Retina (tissue), 1 donor: ENCODE data around the gene IPPK.
A peak's percentile ranks its signal among the peaks of the same experiment; 100 is the strongest.
"Not testable (repeated sequence)": the region's sequence is repeated elsewhere in the genome, so short reads cannot be mapped to it uniquely, and the experiment has no call there.

Experiments
- DNase-seq: peaks from one replicate; pipeline ENCODE4 v3.0.0-alpha.2; 2016

IPPK gene

DNA sequence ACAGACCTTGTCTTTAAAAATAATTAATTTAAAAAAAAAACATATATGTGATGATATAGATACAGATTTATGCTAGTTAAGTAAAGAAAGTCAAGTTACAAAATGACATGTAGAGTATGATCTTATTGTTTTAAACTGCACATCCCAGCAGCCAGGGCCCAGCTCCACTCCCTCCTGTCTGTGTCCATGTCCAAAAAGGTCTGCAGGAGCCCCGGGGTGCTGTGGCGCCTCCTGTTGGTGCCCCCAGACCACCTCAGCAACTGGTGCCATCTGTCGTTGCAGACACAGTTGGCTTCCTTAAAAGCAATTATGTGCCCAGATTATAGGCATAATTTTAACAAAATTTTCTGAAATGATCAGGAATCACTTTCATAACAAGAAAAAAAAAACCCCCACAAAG is 33.3 kb downstream of the IPPK start:
- DNase-seq: no peak

- DNase-seq: no peak
These were observed 34.2 kb downstream of the IPPK start for GRCh38 chr9:92635760-92636159.

GRCh38 chr9:92634712-92635605 is 35.0 kb downstream of the IPPK start:
- DNase-seq: peak; percentile 77

- DNase-seq: no peak
These were observed 36.2 kb downstream of the IPPK start for GRCh38 chr9:92633614-92634278.

- no peak for DNase-seq
These were observed 37.3 kb downstream of the IPPK start for GRCh38 chr9:92632641-92633040.

DNA sequence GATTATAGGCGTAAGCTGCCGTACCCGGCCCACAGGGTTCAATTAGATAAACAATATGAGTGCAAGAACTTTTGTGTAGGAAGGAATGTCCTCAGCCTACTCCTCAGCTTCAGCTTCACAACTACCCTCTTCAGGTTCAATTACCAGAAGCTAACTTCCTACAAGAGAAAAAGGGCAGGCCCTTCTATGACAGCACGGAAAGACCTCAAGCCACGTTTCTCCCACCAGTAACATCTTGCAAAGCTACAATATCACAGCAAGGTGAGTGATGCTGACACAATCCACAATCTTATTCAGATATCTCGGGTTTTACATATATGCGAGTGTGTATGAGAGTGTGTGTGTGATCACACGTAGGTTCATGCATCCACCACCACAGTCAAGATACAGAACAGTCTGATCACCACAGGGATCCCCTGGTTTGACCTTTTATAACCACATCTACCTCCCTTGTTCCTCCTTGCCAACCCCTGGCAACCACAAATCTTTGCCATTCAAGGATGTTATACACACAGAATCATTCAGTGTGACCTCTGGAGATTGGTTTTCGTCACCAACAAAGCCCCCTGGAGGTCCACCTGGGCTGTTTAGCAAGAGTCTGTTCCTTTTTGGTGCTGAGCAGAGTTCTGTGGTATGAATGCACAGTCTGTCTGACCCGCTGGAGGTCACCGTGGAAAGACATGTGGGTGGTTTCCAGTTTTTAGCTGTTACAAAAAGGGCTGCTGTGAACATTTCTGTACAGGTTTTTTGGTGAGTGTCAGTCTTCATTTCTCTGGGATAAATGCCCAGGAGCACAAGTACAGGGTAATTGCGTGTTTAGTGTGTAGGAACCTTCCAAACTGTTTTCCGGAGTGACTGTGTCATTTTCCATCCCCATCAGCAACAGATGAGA is 38.2 kb downstream of the IPPK start:
- no peak for DNase-seq

DNA sequence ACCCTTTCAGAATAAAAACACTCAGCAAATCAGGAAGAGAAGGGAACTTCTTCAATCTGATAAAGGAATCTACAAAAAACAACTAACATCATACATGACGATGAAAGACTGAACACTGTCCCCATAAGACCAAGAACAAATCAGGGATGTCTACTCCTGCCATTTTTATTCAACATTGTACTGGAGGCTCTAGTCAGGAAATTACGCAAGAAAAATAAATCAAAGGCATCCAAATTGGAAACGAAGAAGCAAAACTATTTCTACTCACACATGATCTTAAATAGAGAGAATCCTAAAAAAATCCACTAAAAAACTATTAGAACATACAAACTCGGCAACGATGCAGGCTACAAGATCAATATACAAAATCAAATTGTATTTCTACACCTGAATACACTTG is 42.3 kb downstream of the IPPK start:
- no peak for DNase-seq

DNA sequence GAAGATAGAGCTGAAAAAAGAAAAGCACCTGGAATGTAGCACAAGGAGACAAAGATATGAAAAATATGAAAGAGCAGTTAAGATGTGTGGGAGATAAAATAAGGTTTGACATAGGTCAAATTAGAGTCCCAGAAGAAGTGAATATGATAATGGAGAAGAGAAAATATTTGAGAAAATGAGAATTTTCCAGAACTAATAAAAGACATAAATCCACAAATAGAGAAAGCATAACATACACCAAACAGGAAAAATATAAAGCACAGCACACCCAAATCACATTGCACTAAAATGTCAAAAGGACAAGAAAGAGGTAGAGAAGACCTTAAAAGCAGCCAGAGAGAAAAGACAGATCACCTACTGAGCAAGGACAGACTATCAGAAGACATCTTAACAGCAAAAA is 43.4 kb downstream of the IPPK start:
- DNase-seq: no peak

GRCh38 chr9:92623936-92624335 is 46.0 kb downstream of the IPPK start:
- DNase-seq: not testable (repeated sequence)

DNA sequence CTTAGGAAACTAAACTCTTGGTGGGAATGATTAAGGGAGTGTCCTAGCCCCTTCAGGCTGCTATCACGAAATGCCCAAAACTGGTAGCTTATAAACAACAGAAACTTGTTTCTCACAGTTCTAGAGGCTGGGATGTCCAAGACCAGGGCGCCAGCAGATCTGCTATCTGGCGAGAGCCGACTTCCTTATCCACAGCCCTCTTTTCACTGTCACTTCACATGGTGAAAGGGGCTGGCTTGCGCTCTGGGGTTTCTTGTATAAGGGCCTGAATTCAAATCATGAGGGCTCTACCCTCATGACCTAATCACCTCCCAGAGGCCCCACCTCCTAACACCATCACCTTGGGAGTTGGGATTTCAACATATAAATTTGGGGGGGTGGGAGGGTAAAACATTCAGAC is 49.1 kb downstream of the IPPK start:
- DNase-seq: no peak

- no peak for DNase-seq
These were observed 50.2 kb downstream of the IPPK start for GRCh38 chr9:92619601-92620300.

DNA sequence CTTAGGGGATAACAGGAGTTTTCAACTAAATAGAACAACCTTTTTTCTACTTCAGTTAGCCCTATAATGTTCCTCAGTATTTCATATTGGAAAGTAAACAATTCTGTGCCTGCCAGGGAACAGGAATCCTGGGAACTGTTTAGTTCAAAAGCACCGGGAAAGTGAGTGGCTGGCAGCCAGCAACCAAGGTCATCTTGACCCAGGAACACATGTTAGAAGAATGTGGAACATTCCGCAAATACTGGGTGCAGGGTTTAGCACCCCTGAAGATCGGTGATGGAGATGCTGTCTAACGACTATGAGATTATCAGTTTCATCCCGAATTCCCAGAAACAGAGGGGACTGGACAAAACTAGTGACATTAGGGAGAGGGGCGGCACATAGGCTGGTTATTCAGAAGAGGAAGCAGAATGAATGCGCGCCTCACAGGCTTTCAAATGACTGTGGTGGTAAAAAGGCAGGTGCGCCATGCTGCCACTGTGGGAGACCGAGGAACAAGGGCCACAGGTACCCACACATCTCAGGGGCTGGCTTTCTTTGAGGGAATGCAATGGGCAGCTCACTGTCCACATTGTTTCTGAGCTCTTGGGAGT is 51.2 kb downstream of the IPPK start:
- no peak for DNase-seq

DNA sequence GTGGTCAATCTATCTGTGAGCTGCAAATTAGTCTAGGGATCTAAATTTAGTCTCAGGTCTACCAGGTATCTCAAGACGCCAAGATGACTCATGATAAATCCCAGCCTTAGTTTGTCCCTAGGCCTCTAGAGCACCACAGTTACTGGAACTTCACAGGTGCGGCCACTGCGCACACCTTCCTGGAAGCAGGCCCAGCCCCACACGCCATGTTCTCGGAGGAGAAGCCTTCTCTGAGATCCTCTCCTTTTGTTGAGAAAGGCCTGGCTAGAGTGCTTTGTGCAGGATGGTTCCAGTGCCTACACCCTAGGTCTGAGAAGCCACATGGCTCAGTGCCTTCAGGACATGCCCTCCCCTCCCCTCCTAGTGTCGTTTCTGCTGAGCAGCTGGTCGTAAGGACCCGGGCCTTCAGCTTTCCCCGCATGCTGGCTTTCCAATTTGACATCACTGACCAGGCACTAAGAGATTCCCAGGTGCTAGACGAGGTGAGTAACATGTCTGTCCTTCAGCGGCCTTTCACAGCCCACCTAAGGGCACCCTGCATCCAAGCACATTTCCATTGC is 51.9 kb downstream of the IPPK start:
- DNase-seq: no peak

DNA sequence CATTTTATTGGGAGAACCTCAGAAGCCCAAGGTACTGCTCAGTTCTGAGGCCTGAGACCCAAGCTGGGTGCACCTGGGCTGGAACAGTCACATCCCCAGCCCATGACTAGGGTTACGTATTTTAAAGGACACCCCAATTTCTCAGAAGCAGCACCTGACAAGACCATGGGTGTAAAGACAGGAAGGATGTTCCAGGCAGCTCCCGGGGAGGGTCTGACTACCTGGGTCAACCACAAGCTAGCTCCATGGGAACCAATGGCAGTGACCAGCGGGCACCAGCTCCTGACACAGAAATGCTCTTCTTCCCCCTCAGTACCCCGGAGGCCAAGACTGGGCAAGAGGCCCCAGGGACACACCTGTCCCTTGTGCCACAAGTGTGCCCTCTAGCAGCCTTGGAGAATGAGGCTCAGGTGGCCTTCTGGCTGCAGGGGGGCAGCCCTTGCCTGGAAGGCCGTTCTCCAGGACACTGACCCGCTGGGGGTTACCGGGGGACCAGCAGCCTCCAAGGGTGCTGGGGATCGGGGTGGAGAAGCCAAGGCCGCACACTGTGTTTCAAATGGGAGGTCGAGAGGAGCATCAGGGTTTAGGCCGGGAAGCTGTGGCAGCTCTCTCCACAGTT is 52.6 kb downstream of the IPPK start:
- no peak for DNase-seq

- DNase-seq: no peak
These were observed 53.2 kb downstream of the IPPK start for GRCh38 chr9:92616655-92617111.

DNA sequence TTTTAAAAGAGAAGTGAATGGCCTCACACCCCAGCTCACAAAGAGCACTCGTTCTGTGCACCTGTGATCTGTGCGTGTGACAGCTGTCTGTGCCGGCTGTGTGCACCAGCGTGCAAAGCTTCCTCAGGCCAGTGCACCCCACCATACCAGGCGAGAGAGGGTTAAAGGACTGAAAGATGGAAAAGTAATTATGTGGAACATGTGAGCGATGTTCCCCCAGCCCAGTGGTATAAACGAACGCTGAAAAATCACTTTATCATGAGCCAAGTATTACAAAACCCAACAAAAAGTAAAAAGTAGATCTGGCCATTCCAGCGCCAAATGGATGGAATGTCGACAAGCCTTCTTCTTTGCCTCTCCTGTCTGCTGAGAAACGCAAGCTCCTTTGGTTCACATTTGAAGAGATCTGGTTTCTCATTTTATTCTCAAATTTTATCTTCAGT is 53.7 kb downstream of the IPPK start:
- no peak for DNase-seq

- no peak for DNase-seq
These were observed 54.1 kb downstream of the IPPK start for GRCh38 chr9:92615790-92616189.

DNA sequence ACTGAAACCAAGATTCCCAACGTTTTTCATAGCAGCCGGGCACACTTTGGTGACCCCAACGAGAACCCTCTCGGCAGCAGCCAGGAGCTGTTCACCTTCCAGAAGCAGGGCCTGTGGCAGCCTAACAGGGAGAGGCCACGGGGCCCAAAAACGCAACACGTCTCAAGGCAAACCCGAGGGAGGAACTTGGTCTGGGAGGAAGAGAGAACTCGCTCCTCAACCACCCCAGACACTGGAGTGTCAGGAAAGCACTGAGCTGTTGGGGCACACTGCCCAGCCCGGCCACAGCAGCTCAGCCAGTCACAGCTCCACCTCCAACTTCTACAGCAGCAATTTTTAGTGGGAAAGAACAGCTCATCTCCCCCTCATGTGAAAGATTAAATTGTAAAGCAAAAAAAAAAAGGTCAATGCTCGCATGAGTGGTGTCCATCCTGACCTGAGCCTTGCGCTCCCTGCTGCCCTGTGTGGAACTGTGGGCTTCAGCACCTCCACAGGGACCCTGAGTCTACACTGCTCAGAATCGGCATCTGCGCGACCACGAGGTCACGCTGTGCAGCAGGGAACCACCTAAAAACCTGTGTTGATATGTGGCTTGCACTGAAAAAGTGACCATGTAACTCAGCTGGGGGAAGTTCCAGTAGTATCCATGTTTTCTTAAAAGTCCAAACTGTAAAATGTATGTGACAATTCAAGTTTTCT is 55.0 kb downstream of the IPPK start:
- DNase-seq: no peak

DNA sequence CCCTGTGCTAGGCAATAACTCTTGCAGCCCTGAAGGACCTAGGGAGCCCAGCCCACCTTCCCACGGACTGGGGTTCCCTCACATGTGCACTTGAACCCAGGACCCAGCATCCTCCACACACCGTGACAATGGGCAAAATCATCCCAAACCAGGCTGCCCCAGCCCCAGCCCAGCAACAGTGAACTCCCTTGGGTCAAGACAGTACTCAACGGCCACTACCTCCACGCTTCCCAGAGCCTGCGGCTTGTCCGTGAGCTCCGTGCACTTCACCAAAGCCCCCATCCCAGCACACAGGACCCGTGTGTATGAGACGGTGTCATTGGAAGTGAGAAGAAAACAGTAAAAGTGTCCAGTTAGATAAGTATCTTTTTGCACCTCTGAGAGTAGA is 55.8 kb downstream of the IPPK start:
- DNase-seq: no peak

- no peak for DNase-seq
These were observed 56.4 kb downstream of the IPPK start for GRCh38 chr9:92613268-92614122.
